K562 (cell line): ENCODE measurements around the gene PPP4C. TPM values are rescaled to one million over a fixed set of nuclear protein-coding genes. Genes with fewer than 3 reads are reported as not detected.

Experiments
- DDX20 ChIP-seq: fragments of 450-650 bp; IDR thresholded peaks from 2 replicates; pipeline ENCODE4 v1.6.1; 2016; ENCODE audit warnings: missing genetic modification characterization, low read depth, mild to moderate bottlenecking, missing compliant biosample characterization, moderate library complexity
- ETV6 ChIP-seq, 3 experiments: fragments of 150-350 bp in 1 of 3; sonication (generic) in 1 of 3; formaldehyde crosslinking in 1 of 3; IDR thresholded peaks; 2 replicates each; pipeline versions ENCODE4 v1.6.1 to v1.8.0; 2014 to 2022; ENCODE audit warnings: borderline replicate concordance in 2 of 3, low read depth in 2 of 3, antibody characterized with exemption in 1 of 3, low read length in 1 of 3, mild to moderate bottlenecking in 1 of 3, missing genetic modification reagents in 1 of 3
- HSF4 ChIP-seq: fragments of 250-450 bp; sonication (Bioruptor Pico); IDR thresholded peaks from 2 replicates; pipeline ENCODE4 v2.1.2; 2022; ENCODE audit warnings: mild to moderate bottlenecking, moderate library complexity, borderline replicate concordance
- JUN ChIP-seq, 2 experiments: sonication (generic) in 1 of 2; formaldehyde crosslinking in 1 of 2; IDR thresholded peaks; 2 replicates each; pipeline versions ENCODE4 v1.6.1 to v1.8.0; 2012 to 2022; ENCODE audit warnings: borderline replicate concordance in 2 of 2, mild to moderate bottlenecking in 2 of 2, improper control_type of control experiment in 1 of 2, low read depth in 1 of 2, low read length in 1 of 2, missing genetic modification reagents in 1 of 2
- JUND ChIP-seq, 2 experiments: IDR thresholded peaks; 2 replicates in 1 of 2; 3 replicates in 1 of 2; pipeline ENCODE4 v1.6.1; 2011; ENCODE audit warnings: borderline replicate concordance in 2 of 2, low read depth in 2 of 2, low read length in 2 of 2, improper control_type of control experiment in 1 of 2, missing biosample characterization in 1 of 2, missing genetic modification characterization in 1 of 2, missing genetic modification reagents in 1 of 2
- KAT2B ChIP-seq: IDR thresholded peaks from one replicate; pipeline ENCODE4 v1.6.1; 2012; ENCODE audit warnings: low read depth, mild to moderate bottlenecking, control low read depth, inconsistent platforms, low read length, moderate library complexity
- U2AF1 ChIP-seq: fragments of 200-400 bp; formaldehyde crosslinking; optimal IDR thresholded peaks from 2 replicates; pipeline ENCODE3; 2017; ENCODE audit warnings: mild to moderate bottlenecking, low read depth, low read length, moderate library complexity
- ZNF165 ChIP-seq: fragments of 250-450 bp; sonication (Bioruptor Pico); IDR thresholded peaks from 2 replicates; pipeline ENCODE4 v1.4.0; 2020; ENCODE audit warnings: borderline replicate concordance
- ZNF197 ChIP-seq: fragments of 200-800 bp; sonication (Bioruptor generic); IDR thresholded peaks from 2 replicates; pipeline ENCODE4 v1.6.1; 2016; ENCODE audit warnings: low read depth, missing genetic modification characterization, missing compliant biosample characterization
- ZNF444 ChIP-seq: fragments of 250-450 bp; sonication (Bioruptor Pico); IDR thresholded peaks from 2 replicates; pipeline ENCODE4 v1.4.0; 2020; ENCODE audit warnings: mild to moderate bottlenecking, moderate library complexity
- polyA plus RNA-seq, 8 experiments: library from polyadenylated mRNA; depleted of rRNA in 4 of 8; stranded (reverse) in 5 of 8; unstranded in 3 of 8; fragments of >200 nt; fragmentation: Nextera tagmentation in 2 of 8; fragmentation: Illumina TruSeq in 1 of 8; extraction: Ambion mirVana in 2 of 8; extraction: Trizol in 1 of 8; gene quantifications; 2 replicates each; pipeline versions ENCODE4 v1.2.1 to v1.2.3, GENCODE V29; 2011 to 2014; ENCODE audit warnings: inconsistent platforms in 1 of 8, missing spikeins in 1 of 8
- total RNA-seq, 7 experiments: library from RNA; depleted of rRNA in 6 of 7; stranded (reverse); fragments of >200 nt in 6 of 7; fragmentation: Illumina TruSeq in 2 of 7; extraction: Trizol in 2 of 7; gene quantifications; 2 replicates each; pipeline versions ENCODE4 v1.2.1 to v1.2.3, GENCODE V29; 2011 to 2021; ENCODE audit warnings: low replicate concordance in 1 of 7
- TF ChIP-seq, protein P1 (sequence below): sonication (generic); formaldehyde crosslinking; IDR thresholded peaks from 2 replicates; pipeline ENCODE4 v1.8.1; 2023; ENCODE audit warnings: mild to moderate bottlenecking, missing genetic modification reagents
- TF ChIP-seq, protein P2 (sequence below), 2 experiments: fragments of 450-650 bp; formaldehyde crosslinking in 1 of 2; IDR thresholded peaks; 2 replicates each; pipeline versions ENCODE4 v1.4.0 to v1.6.1; 2014 to 2020; ENCODE audit warnings: mild to moderate bottlenecking in 2 of 2, borderline replicate concordance in 1 of 2, low read depth in 1 of 2

PPP4C gene
- total and polyA plus RNA-seq, 9 of the 15 experiments (the other 6 are each of a cell fraction or from before 2014, with no cell fraction given), result 3.5 to 183 (median 131) TPM

GRCh38 chr16:30092373-30093010 lies 16.7 kb downstream of the PPP4C start (continued):
- TF ChIP-seq ZNF165 (CRISPR knock-in tag) (peak; percentile 89), JUND (IDR thresholded peaks at IDR 0.05; ENCODE audit: borderline replicate concordance, low read depth, low read length) (peak; percentile 58), JUND (tag; IDR thresholded peaks at IDR 0.05; ENCODE audit: borderline replicate concordance, low read depth, low read length) (peak; percentile 89; the same call in 2 of the 3 replicates), DDX20 (peak; percentile 91), U2AF1 (no peak), HSF4 (peak; percentile 89; the same call in 1 of the 2 replicates), ZNF197 (CRISPR knock-in tag) (peak; percentile 96), JUN (IDR thresholded peaks at IDR 0.05; ENCODE audit: borderline replicate concordance, low read depth, low read length) (peak; percentile 13; the same call in 1 of the 2 replicates), JUN (CRISPR knock-in tag; IDR thresholded peaks at IDR 0.05; ENCODE audit: borderline replicate concordance) (no peak), ETV6 (IDR thresholded peaks at IDR 0.05; ENCODE audit: borderline replicate concordance in 1 of 2, low read depth in 2 of 2, low read length in 1 of 2) (no peak; a peak in 2 of 4 replicates), ETV6 (CRISPR knock-in tag; IDR thresholded peaks at IDR 0.05; ENCODE audit: borderline replicate concordance) (no peak), ZNF444 (peak; percentile 83), KAT2B (no peak)
- TF ChIP-seq, protein P1, sequence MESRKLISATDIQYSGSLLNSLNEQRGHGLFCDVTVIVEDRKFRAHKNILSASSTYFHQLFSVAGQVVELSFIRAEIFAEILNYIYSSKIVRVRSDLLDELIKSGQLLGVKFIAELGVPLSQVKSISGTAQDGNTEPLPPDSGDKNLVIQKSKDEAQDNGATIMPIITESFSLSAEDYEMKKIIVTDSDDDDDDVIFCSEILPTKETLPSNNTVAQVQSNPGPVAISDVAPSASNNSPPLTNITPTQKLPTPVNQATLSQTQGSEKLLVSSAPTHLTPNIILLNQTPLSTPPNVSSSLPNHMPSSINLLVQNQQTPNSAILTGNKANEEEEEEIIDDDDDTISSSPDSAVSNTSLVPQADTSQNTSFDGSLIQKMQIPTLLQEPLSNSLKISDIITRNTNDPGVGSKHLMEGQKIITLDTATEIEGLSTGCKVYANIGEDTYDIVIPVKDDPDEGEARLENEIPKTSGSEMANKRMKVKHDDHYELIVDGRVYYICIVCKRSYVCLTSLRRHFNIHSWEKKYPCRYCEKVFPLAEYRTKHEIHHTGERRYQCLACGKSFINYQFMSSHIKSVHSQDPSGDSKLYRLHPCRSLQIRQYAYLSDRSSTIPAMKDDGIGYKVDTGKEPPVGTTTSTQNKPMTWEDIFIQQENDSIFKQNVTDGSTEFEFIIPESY (CRISPR knock-in tag), result peak; percentile 54; the same call in 1 of the 2 replicates
- TF ChIP-seq, protein P2, sequence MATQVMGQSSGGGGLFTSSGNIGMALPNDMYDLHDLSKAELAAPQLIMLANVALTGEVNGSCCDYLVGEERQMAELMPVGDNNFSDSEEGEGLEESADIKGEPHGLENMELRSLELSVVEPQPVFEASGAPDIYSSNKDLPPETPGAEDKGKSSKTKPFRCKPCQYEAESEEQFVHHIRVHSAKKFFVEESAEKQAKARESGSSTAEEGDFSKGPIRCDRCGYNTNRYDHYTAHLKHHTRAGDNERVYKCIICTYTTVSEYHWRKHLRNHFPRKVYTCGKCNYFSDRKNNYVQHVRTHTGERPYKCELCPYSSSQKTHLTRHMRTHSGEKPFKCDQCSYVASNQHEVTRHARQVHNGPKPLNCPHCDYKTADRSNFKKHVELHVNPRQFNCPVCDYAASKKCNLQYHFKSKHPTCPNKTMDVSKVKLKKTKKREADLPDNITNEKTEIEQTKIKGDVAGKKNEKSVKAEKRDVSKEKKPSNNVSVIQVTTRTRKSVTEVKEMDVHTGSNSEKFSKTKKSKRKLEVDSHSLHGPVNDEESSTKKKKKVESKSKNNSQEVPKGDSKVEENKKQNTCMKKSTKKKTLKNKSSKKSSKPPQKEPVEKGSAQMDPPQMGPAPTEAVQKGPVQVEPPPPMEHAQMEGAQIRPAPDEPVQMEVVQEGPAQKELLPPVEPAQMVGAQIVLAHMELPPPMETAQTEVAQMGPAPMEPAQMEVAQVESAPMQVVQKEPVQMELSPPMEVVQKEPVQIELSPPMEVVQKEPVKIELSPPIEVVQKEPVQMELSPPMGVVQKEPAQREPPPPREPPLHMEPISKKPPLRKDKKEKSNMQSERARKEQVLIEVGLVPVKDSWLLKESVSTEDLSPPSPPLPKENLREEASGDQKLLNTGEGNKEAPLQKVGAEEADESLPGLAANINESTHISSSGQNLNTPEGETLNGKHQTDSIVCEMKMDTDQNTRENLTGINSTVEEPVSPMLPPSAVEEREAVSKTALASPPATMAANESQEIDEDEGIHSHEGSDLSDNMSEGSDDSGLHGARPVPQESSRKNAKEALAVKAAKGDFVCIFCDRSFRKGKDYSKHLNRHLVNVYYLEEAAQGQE (IDR thresholded peaks at IDR 0.05; ENCODE audit: borderline replicate concordance), result peak; percentile 69
- TF ChIP-seq, protein P2 (CRISPR knock-in tag; IDR thresholded peaks at IDR 0.05; ENCODE audit: low read depth), result peak; percentile 73; the same call in 1 of the 2 replicates
